Measurements from ENCODE around the gene SIK3. TPM values are rescaled to one million over a fixed set of nuclear protein-coding genes. Genes with fewer than 3 reads are reported as not detected.

The SIK3 gene
- total and polyA plus RNA-seq, 2 experiments from 2014 or later = 6.1 to 33.9 TPM

- Histone ChIP-seq H3K36me3 (ENCODE audit: insufficient read depth) (no peaks in the 10 kb centered on the region), H3K4me3 (no peak overlapping the region), H3K9me2 (ENCODE audit: insufficient read depth) (no peaks in the 10 kb centered on the region), H3K4me2 (no peak overlapping the region), H3K79me2 (replicated peaks; ENCODE audit: insufficient read depth) (no peaks in the 10 kb centered on the region), H3K27ac (ENCODE audit: low read depth) (no peak overlapping the region), H3F3A (replicated peaks; ENCODE audit: low read depth) (no peaks in the 10 kb centered on the region), H3K27me3 (ENCODE audit: insufficient read depth) (no peaks in the 10 kb centered on the region), H2AFZ (no peak overlapping the region), H3K4me1 (ENCODE audit: insufficient read depth) (no peaks in the 10 kb centered on the region), H4K20me1 (replicated peaks; ENCODE audit: insufficient read depth) (peaks cover 6% of the 10 kb centered on the region; the same call in 1 of the 2 replicates)
- Mint-ChIP-seq H3K4me1 (no peaks in the 10 kb centered on the region; the same call in 2 of the 3 replicates), H3K9me3 (no peaks in the 10 kb centered on the region; the same call in 2 of the 3 replicates), H3K27me3 (ENCODE audit: insufficient read depth, low read depth, poor library complexity) (no peaks in the 10 kb centered on the region), H3K36me3 (ENCODE audit: low read depth) (peaks cover 6% of the 10 kb centered on the region; the same call in 1 of the 3 replicates), H3K27ac (no peak overlapping the region), H3K4me3 (no peak overlapping the region)
- ATAC-seq (no peak), DNase-seq (ENCODE audit: low spot score) (no peak)
- TF ChIP-seq, protein P1, sequence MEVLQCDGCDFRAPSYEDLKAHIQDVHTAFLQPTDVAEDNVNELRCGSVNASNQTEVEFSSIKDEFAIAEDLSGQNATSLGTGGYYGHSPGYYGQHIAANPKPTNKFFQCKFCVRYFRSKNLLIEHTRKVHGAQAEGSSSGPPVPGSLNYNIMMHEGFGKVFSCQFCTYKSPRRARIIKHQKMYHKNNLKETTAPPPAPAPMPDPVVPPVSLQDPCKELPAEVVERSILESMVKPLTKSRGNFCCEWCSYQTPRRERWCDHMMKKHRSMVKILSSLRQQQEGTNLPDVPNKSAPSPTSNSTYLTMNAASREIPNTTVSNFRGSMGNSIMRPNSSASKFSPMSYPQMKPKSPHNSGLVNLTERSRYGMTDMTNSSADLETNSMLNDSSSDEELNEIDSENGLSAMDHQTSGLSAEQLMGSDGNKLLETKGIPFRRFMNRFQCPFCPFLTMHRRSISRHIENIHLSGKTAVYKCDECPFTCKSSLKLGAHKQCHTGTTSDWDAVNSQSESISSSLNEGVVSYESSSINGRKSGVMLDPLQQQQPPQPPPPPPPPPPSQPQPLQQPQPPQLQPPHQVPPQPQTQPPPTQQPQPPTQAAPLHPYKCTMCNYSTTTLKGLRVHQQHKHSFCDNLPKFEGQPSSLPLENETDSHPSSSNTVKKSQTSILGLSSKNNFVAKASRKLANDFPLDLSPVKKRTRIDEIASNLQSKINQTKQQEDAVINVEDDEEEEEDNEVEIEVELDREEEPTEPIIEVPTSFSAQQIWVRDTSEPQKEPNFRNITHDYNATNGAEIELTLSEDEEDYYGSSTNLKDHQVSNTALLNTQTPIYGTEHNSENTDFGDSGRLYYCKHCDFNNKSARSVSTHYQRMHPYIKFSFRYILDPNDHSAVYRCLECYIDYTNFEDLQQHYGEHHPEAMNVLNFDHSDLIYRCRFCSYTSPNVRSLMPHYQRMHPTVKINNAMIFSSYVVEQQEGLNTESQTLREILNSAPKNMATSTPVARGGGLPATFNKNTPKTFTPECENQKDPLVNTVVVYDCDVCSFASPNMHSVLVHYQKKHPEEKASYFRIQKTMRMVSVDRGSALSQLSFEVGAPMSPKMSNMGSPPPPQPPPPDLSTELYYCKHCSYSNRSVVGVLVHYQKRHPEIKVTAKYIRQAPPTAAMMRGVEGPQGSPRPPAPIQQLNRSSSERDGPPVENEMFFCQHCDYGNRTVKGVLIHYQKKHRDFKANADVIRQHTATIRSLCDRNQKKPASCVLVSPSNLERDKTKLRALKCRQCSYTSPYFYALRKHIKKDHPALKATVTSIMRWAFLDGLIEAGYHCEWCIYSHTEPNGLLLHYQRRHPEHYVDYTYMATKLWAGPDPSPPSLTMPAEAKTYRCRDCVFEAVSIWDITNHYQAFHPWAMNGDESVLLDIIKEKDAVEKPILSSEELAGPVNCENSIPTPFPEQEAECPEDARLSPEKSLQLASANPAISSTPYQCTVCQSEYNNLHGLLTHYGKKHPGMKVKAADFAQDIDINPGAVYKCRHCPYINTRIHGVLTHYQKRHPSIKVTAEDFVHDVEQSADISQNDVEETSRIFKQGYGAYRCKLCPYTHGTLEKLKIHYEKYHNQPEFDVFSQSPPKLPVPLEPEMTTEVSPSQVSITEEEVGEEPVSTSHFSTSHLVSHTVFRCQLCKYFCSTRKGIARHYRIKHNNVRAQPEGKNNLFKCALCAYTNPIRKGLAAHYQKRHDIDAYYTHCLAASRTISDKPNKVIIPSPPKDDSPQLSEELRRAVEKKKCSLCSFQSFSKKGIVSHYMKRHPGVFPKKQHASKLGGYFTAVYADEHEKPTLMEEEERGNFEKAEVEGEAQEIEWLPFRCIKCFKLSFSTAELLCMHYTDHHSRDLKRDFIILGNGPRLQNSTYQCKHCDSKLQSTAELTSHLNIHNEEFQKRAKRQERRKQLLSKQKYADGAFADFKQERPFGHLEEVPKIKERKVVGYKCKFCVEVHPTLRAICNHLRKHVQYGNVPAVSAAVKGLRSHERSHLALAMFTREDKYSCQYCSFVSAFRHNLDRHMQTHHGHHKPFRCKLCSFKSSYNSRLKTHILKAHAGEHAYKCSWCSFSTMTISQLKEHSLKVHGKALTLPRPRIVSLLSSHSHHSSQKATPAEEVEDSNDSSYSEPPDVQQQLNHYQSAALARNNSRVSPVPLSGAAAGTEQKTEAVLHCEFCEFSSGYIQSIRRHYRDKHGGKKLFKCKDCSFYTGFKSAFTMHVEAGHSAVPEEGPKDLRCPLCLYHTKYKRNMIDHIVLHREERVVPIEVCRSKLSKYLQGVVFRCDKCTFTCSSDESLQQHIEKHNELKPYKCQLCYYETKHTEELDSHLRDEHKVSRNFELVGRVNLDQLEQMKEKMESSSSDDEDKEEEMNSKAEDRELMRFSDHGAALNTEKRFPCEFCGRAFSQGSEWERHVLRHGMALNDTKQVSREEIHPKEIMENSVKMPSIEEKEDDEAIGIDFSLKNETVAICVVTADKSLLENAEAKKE (CRISPR knock-in tag; IDR thresholded peaks at IDR 0.05) = no peak
- TF ChIP-seq JUNB (IDR thresholded peaks at IDR 0.05; ENCODE audit: unreplicated experiment) (no peak), CREB1 (CRISPR knock-in tag; IDR thresholded peaks at IDR 0.05; ENCODE audit: low read depth) (no peak), EZH2 (IDR thresholded peaks at IDR 0.05; ENCODE audit: low read depth, unreplicated experiment) (no peak), ZNF114 (CRISPR knock-in tag; IDR thresholded peaks at IDR 0.05) (no peak), POLR2AphosphoS5 (IDR thresholded peaks at IDR 0.05; ENCODE audit: low read depth) (no peak), EZH2phosphoT487 (IDR thresholded peaks at IDR 0.05; ENCODE audit: unreplicated experiment) (no peak), NANOG (IDR thresholded peaks at IDR 0.05; ENCODE audit: borderline replicate concordance) (no peak), ZNF331 (CRISPR knock-in tag; IDR thresholded peaks at IDR 0.05; ENCODE audit: low read depth) (no peak), CTCF (conservative IDR thresholded peaks at IDR 0.05; ENCODE audit: low read depth in 2 of 2) (no peak), STAT1 (IDR thresholded peaks at IDR 0.05; ENCODE audit: unreplicated experiment) (no peak)
- TF ChIP-seq, protein P2, sequence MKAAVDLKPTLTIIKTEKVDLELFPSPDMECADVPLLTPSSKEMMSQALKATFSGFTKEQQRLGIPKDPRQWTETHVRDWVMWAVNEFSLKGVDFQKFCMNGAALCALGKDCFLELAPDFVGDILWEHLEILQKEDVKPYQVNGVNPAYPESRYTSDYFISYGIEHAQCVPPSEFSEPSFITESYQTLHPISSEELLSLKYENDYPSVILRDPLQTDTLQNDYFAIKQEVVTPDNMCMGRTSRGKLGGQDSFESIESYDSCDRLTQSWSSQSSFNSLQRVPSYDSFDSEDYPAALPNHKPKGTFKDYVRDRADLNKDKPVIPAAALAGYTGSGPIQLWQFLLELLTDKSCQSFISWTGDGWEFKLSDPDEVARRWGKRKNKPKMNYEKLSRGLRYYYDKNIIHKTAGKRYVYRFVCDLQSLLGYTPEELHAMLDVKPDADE (IDR thresholded peaks at IDR 0.05) = no peak
- TF ChIP-seq, protein P3, sequence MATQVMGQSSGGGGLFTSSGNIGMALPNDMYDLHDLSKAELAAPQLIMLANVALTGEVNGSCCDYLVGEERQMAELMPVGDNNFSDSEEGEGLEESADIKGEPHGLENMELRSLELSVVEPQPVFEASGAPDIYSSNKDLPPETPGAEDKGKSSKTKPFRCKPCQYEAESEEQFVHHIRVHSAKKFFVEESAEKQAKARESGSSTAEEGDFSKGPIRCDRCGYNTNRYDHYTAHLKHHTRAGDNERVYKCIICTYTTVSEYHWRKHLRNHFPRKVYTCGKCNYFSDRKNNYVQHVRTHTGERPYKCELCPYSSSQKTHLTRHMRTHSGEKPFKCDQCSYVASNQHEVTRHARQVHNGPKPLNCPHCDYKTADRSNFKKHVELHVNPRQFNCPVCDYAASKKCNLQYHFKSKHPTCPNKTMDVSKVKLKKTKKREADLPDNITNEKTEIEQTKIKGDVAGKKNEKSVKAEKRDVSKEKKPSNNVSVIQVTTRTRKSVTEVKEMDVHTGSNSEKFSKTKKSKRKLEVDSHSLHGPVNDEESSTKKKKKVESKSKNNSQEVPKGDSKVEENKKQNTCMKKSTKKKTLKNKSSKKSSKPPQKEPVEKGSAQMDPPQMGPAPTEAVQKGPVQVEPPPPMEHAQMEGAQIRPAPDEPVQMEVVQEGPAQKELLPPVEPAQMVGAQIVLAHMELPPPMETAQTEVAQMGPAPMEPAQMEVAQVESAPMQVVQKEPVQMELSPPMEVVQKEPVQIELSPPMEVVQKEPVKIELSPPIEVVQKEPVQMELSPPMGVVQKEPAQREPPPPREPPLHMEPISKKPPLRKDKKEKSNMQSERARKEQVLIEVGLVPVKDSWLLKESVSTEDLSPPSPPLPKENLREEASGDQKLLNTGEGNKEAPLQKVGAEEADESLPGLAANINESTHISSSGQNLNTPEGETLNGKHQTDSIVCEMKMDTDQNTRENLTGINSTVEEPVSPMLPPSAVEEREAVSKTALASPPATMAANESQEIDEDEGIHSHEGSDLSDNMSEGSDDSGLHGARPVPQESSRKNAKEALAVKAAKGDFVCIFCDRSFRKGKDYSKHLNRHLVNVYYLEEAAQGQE (IDR thresholded peaks at IDR 0.05; ENCODE audit: unreplicated experiment) = no peak
These were observed 151.8 kb downstream of the SIK3 start for GRCh38 chr11:116946414-116946813.

All from GM23338 (cell line).